B cell (primary cell): ENCODE results near the gene CHMP1B. TPM values are rescaled to one million over a fixed set of nuclear protein-coding genes. Genes with fewer than 3 reads are reported as not detected.

Experiments used
- polyA plus RNA-seq: library from polyadenylated mRNA; depleted of rRNA; stranded (reverse); fragments of >200 nt; gene quantifications from 2 replicates; pipeline ENCODE4 v1.2.3, GENCODE V29; 2012
- total RNA-seq, 2 donors: library from RNA; stranded (reverse); fragments of 120-200 nt in 1 of 2; gene quantifications; 1 replicate in 1 of 2; 2 replicates in 1 of 2; pipeline versions ENCODE4 v1.2.3 to v1.2.4, GENCODE V29; 2013 to 2022

CHMP1B gene
- total and polyA plus RNA-seq, 2 donors (not counting 1 experiment from before 2014, with no cell fraction given) = 55.4 to 86.0 TPM

Other genes starting within 250 kb of the CHMP1B start
- gene SLC35G4, start 241.8 kb upstream of the CHMP1B start, total RNA-seq = not detected in 2 replicates
- not detected in 2 replicates for gene SLC35G4, start 241.8 kb upstream of the CHMP1B start, polyA plus RNA-seq
- 0.12 and 0.36 TPM in 2 replicates for gene GNAL, start 162.1 kb upstream of the CHMP1B start, total RNA-seq
- 0.01 and 0.10 TPM in 2 replicates for gene GNAL, start 162.1 kb upstream of the CHMP1B start, polyA plus RNA-seq
- 57.5 and 69.7 TPM in 2 replicates for gene MPPE1, start 56.9 kb downstream of the CHMP1B start, total RNA-seq
- gene MPPE1, start 56.9 kb downstream of the CHMP1B start, polyA plus RNA-seq = 51.1 and 83.5 TPM in 2 replicates
- gene IMPA2, start 130.1 kb downstream of the CHMP1B start, total RNA-seq = 9.8 and 11.7 TPM in 2 replicates
- 5.9 and 8.0 TPM in 2 replicates for gene IMPA2, start 130.1 kb downstream of the CHMP1B start, polyA plus RNA-seq
- gene ANKRD62, start 242.4 kb downstream of the CHMP1B start, total RNA-seq = not detected in 2 replicates
- not detected in 2 replicates for gene ANKRD62, start 242.4 kb downstream of the CHMP1B start, polyA plus RNA-seq